ENCODE measurements around the gene BEND2. TPM values are rescaled to one million over a fixed set of nuclear protein-coding genes. Genes with fewer than 3 reads are reported as not detected.

The BEND2 gene
- total and polyA plus RNA-seq, 9 of the 15 experiments (the other 6 are each of a cell fraction or from before 2014, with no cell fraction given): 0.01 to 0.18 (median 0.06) TPM; not detected in 3

DNA sequence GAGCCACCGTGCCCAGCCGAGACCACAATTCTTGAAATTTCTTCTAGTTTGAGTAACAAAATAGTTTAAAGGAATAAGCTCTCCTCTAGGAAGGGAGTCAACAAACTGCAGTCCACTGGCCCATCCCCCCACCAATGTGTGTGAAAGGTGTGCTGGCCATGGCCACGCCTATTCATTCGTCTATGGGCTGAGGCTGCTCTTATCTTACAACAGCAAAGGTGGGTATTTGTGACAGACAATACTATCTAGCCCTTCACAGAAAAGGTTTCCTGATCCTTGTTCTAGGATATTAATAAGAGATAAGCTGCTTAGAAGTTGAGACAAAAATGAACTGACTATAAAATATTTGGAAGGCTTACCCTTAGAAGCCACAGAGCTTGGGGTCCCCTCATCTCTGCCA is 41.2 kb downstream of the BEND2 start (continued):
- TF ChIP-seq, protein P1, sequence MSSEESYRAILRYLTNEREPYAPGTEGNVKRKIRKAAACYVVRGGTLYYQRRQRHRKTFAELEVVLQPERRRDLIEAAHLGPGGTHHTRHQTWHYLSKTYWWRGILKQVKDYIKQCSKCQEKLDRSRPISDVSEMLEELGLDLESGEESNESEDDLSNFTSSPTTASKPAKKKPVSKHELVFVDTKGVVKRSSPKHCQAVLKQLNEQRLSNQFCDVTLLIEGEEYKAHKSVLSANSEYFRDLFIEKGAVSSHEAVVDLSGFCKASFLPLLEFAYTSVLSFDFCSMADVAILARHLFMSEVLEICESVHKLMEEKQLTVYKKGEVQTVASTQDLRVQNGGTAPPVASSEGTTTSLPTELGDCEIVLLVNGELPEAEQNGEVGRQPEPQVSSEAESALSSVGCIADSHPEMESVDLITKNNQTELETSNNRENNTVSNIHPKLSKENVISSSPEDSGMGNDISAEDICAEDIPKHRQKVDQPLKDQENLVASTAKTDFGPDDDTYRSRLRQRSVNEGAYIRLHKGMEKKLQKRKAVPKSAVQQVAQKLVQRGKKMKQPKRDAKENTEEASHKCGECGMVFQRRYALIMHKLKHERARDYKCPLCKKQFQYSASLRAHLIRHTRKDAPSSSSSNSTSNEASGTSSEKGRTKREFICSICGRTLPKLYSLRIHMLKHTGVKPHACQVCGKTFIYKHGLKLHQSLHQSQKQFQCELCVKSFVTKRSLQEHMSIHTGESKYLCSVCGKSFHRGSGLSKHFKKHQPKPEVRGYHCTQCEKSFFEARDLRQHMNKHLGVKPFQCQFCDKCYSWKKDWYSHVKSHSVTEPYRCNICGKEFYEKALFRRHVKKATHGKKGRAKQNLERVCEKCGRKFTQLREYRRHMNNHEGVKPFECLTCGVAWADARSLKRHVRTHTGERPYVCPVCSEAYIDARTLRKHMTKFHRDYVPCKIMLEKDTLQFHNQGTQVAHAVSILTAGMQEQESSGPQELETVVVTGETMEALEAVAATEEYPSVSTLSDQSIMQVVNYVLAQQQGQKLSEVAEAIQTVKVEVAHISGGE (CRISPR knock-in tag; IDR thresholded peaks at IDR 0.05): no peak
- TF ChIP-seq MBD2 (IDR thresholded peaks at IDR 0.05; ENCODE audit: borderline replicate concordance, low read depth) (no peak), NCOR1 (IDR thresholded peaks at IDR 0.05) (0 out of 2 replicates have a peak, but pooled peaks have one; percentile 11), ZNF12 (CRISPR knock-in tag; IDR thresholded peaks at IDR 0.05) (no peak), TRIM28 (IDR thresholded peaks at IDR 0.05) (no peak), SRSF1 (IDR thresholded peaks at IDR 0.05; ENCODE audit: low read depth, low read length) (no peak), ZNF639 (CRISPR knock-in tag; conservative IDR thresholded peaks at IDR 0.05 in 1 of 2, IDR thresholded peaks at IDR 0.05 in 1 of 2) (no peak), ZNF143 (CRISPR knock-in tag; IDR thresholded peaks at IDR 0.05) (no peak), MAX (CRISPR knock-in tag; IDR thresholded peaks at IDR 0.05) (no peak), MYBL2 (IDR thresholded peaks at IDR 0.05; ENCODE audit: low read depth) (no peak), MYBL2 (CRISPR knock-in tag; IDR thresholded peaks at IDR 0.05; ENCODE audit: borderline replicate concordance) (no peak), CBFA2T3 (IDR thresholded peaks at IDR 0.05) (peak; percentile 75), MAFF (IDR thresholded peaks at IDR 0.05; ENCODE audit: low read length) (no peak), ZNF584 (CRISPR knock-in tag; IDR thresholded peaks at IDR 0.05; ENCODE audit: low read depth) (no peak), VEZF1 (CRISPR knock-in tag; IDR thresholded peaks at IDR 0.05) (no peak), BDP1 (IDR thresholded peaks at IDR 0.05; ENCODE audit: insufficient read depth, insufficient read length) (no peak), ZNF277 (CRISPR knock-in tag; IDR thresholded peaks at IDR 0.05; ENCODE audit: borderline replicate concordance) (no peak)
- TF ChIP-seq, protein P2, sequence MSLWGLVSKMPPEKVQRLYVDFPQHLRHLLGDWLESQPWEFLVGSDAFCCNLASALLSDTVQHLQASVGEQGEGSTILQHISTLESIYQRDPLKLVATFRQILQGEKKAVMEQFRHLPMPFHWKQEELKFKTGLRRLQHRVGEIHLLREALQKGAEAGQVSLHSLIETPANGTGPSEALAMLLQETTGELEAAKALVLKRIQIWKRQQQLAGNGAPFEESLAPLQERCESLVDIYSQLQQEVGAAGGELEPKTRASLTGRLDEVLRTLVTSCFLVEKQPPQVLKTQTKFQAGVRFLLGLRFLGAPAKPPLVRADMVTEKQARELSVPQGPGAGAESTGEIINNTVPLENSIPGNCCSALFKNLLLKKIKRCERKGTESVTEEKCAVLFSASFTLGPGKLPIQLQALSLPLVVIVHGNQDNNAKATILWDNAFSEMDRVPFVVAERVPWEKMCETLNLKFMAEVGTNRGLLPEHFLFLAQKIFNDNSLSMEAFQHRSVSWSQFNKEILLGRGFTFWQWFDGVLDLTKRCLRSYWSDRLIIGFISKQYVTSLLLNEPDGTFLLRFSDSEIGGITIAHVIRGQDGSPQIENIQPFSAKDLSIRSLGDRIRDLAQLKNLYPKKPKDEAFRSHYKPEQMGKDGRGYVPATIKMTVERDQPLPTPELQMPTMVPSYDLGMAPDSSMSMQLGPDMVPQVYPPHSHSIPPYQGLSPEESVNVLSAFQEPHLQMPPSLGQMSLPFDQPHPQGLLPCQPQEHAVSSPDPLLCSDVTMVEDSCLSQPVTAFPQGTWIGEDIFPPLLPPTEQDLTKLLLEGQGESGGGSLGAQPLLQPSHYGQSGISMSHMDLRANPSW (CRISPR knock-in tag; IDR thresholded peaks at IDR 0.05): no peak
